ENCODE data around the gene SEPTIN5. TPM values are rescaled to one million over a fixed set of nuclear protein-coding genes. Genes with fewer than 3 reads are reported as not detected.

The SEPTIN5 gene
- total and polyA plus RNA-seq, 7 donors: 1.2 to 26.0 (median 6.2) TPM

- H3K4me1 ChIP-seq: peaks cover 0 to 10% (median 6%) of the 10 kb centered on the region in 4 donors
- H3K4me3 ChIP-seq: no peak overlapping the region
- WGBS, 2 donors: 59 to 62% methylated on average over 21 of the region's 21 CpGs
Observed at GRCh38 chr22:19731361-19732135, 17.2 kb downstream of the SEPTIN5 start.

GRCh38 chr22:19732403-19733113 is 18.3 kb downstream of the SEPTIN5 start:
- Histone ChIP-seq H3K27ac (no peak overlapping the region), H3K27me3 (peaks cover 0 to 13% (median 8%) of the 10 kb centered on the region in 3 donors), H3K4me3 (no peak overlapping the region), H3K9me3 (no peaks in the 10 kb centered on the region), H3K36me3 (no peaks in the 10 kb centered on the region), H3K4me1 (peaks cover 0 to 10% (median 6%) of the 10 kb centered on the region in 4 donors)
- 78 to 89% methylated on average over 10 of the region's 10 CpGs for WGBS, 2 donors
- no peak for DNase-seq
- TF ChIP-seq EP300 (IDR thresholded peaks at IDR 0.05): no peak
- TF ChIP-seq CTCF (IDR thresholded peaks at IDR 0.05): no peak
- no peak for TF ChIP-seq POLR2AphosphoS5 (IDR thresholded peaks at IDR 0.05)
- TF ChIP-seq POLR2A (IDR thresholded peaks at IDR 0.05): no peak
- intact Hi-C loops (cut with DNase I): no loop called here

More at GRCh38 chr22:19731361-19732135, 17.2 kb downstream of the SEPTIN5 start:
- DNase-seq: no peak
- intact Hi-C loops (cut with DNase I): no loop called here
- H3K27ac ChIP-seq: no peak overlapping the region
- H3K27me3 ChIP-seq: peaks cover 0 to 10% (median 8%) of the 10 kb centered on the region in 3 donors
- no peaks in the 10 kb centered on the region for H3K36me3 ChIP-seq
- H3K9me3 ChIP-seq: no peaks in the 10 kb centered on the region
- TF ChIP-seq POLR2A (IDR thresholded peaks at IDR 0.05) (no peak), EP300 (IDR thresholded peaks at IDR 0.05) (no peak), POLR2AphosphoS5 (IDR thresholded peaks at IDR 0.05) (no peak), CTCF (IDR thresholded peaks at IDR 0.05) (no peak)

GRCh38 chr22:19733755-19734154 is 19.5 kb downstream of the SEPTIN5 start:
- Histone ChIP-seq H3K9me3 (no peaks in the 10 kb centered on the region), H3K27ac (no peak overlapping the region), H3K4me3 (no peak overlapping the region), H3K36me3 (no peaks in the 10 kb centered on the region), H3K27me3 (peaks cover 0 to 13% (median 8%) of the 10 kb centered on the region in 3 donors), H3K4me1 (peaks cover 0 to 10% (median 6%) of the 10 kb centered on the region in 4 donors)
- 48 to 77% methylated on average over 5 of the region's 5 CpGs for WGBS, 2 donors
- no peak for DNase-seq
- intact Hi-C loops (cut with DNase I): no loop called here
- TF ChIP-seq POLR2AphosphoS5 (IDR thresholded peaks at IDR 0.05): no peak
- TF ChIP-seq CTCF (IDR thresholded peaks at IDR 0.05): no peak
- no peak for TF ChIP-seq POLR2A (IDR thresholded peaks at IDR 0.05)
- no peak for TF ChIP-seq EP300 (IDR thresholded peaks at IDR 0.05)

GRCh38 chr22:19734163-19734562 is 19.9 kb downstream of the SEPTIN5 start:
- Histone ChIP-seq H3K4me1 (peaks cover 0 to 10% (median 6%) of the 10 kb centered on the region in 4 donors), H3K27me3 (peaks cover 0 to 16% (median 8%) of the 10 kb centered on the region in 3 donors), H3K4me3 (no peak overlapping the region), H3K36me3 (no peaks in the 10 kb centered on the region), H3K27ac (no peak overlapping the region), H3K9me3 (no peaks in the 10 kb centered on the region)
- intact Hi-C loops (cut with DNase I): no loop called here
- DNase-seq: no peak
- TF ChIP-seq POLR2AphosphoS5 (IDR thresholded peaks at IDR 0.05): no peak
- no peak for TF ChIP-seq POLR2A (IDR thresholded peaks at IDR 0.05)
- TF ChIP-seq CTCF (IDR thresholded peaks at IDR 0.05): no peak
- TF ChIP-seq EP300 (IDR thresholded peaks at IDR 0.05): no peak
- WGBS, 2 donors: 88 to 90% methylated on average over 7 of the region's 7 CpGs

All from sigmoid colon (tissue), 7 donors.